ENCODE results near the gene PRSS1.
"Not testable (repeated sequence)": the region's sequence is repeated elsewhere in the genome, so short reads cannot be mapped to it uniquely, and the experiment has no call there.

Gene PRSS1

GRCh38 chr7:142774826-142775225 is 25.6 kb downstream of the PRSS1 start:
- no peak for DNase-seq

- not testable (repeated sequence) for DNase-seq
Measured at GRCh38 chr7:142775351-142776115, 26.3 kb downstream of the PRSS1 start.

- no peak for DNase-seq
Measured at GRCh38 chr7:142776206-142776844, 27.1 kb downstream of the PRSS1 start.

DNA sequence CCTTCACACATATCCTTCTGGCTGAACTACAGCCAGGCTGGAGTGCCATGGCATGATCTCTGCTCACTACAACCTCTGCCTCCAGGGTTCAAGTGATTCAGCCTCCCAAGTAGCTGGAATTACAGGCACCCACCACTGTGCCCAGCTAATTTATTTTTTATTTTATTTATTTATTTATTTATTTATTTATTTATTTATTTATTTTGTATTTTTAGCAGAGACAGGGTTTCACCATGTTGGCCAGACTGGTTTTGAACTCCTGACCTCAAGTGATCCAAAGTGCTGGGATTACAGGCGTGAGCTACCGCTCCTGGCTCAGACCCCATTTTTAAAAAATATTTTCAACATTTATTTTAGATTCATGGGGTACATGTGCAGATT is 27.6 kb downstream of the PRSS1 start:
- not testable (repeated sequence) for DNase-seq

DNA sequence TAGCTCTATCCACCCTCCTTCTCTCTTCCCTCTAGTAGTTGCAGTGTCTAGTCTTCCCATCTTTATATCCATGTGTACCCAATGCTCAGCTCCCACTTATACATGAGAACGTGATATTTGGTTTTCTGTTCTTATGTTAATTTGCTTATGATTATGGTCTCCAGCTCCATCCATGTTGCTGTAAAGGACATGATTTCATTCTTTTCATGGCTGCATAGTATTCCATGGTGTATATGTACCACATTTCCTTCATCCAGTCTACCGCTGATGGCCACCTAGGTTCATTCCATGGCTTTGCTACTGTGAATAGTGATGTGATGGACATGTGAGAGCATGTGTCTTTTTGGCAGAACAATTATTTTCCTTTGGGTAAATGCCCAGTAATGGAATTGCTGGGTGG is 28.0 kb downstream of the PRSS1 start:
- no peak for DNase-seq

DNA sequence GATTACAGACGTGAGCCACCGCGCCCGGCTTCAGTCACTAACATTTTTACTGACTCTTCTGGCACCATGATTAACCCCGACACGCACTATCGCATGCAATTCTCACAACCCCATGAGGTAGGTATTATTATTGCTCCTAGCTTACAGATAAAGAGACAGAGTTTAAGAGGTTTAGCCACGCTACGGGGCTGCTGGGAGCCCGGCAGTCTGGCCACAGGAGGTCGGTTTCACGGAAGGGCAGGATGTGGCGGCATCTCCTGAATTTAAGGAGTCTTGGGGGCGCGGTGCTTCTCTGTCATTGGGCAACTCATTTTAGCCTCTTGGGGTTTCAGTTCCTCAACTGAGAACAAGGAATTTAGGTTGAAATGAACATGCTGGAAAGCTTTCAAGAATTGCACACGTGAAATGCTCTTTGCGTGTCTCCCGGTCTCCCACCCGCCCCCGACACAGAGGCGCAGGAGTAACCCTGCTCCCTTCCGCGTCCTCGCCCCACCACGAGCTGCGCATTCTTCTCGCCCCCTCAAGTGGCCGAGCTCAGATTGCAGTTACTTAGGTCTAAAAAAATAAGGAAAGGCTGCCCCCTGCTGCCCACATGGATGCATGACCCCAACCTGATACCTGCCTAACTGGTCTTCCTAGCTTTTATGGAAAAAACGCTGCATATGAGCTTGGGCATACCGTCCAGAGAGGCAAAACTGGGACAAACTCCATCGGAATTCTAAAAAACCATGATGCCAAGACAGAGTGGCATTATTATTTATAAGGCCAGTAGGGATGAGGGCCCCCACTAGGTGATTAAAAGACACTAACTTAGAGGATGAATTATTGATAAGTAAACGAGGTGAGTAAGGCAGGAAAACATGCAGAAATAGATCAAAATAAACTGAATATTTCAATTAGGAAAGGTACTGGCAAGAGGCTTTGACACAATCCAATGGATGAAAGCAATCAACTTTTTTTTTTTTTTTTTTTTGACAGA is 33.9 kb downstream of the PRSS1 start:
- DNase-seq, result peak; percentile 58 to 84 (median 67)

DNA sequence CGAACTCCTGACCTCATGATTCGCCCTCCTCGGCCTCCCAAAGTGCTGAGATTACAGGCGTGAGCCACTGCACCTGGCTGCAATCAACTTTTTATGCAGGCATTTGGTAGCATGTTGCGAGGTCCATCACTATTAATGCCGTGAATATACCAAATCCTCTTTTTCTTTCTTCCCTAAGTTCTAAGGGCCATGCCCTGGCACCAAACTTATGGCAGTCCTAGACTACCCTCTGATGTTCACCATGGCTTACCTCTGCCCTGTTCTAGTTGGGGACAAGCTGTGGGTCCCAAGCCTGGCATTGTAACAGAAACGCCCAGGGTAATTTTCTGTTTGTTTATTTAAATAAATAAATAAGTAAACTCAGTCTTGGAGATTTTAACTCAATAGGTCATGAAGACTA is 34.8 kb downstream of the PRSS1 start:
- no peak for DNase-seq

DNA sequence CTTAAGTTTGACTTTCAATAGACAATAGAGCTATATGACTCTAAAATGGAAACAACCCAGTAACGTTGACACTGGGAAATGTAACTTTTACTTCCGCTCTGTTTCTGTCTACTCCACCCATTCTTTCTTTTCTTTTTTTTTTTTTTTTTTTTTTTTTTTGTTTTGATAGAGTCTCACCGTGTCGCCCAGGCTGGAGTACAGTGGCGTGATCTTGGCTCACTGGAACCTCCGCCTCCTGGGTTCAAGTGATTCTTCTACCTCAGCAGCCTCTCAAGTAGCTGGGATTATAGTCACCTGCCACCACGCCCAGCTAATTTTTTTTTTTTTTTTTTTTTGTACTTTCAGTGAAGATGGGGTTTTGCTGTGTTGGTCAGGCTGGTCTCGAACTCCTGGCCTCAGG is 35.4 kb downstream of the PRSS1 start:
- DNase-seq, result peak in 2 of 5 donors; percentile 24 to 64

- DNase-seq, result peak; percentile 64 to 90 (median 72)
Measured at GRCh38 chr7:142785841-142786250, 36.6 kb downstream of the PRSS1 start.

GRCh38 chr7:142787034-142787768 is 37.9 kb downstream of the PRSS1 start:
- DNase-seq, result peak in 1 of 5 donors; percentile 7

DNA sequence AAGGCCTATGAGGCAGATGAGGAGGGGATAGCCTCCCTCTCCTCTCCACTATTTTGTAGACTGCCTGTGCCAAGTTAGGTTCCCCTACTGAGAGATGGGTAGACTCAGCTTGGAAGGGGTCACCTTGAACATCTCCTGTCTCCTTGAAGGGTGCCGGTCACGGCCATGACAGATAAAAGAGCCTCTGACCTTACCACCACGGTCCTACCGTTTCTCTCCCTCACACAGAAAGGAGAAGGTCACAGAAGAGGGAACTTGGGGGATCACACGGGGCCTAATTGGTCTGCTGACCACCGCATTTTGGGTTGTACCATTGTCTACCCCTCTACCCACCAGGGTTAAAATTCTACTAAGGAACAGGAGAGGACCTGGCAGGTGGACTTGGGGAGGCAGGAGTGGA is 38.5 kb downstream of the PRSS1 start:
- no peak for DNase-seq

DNA sequence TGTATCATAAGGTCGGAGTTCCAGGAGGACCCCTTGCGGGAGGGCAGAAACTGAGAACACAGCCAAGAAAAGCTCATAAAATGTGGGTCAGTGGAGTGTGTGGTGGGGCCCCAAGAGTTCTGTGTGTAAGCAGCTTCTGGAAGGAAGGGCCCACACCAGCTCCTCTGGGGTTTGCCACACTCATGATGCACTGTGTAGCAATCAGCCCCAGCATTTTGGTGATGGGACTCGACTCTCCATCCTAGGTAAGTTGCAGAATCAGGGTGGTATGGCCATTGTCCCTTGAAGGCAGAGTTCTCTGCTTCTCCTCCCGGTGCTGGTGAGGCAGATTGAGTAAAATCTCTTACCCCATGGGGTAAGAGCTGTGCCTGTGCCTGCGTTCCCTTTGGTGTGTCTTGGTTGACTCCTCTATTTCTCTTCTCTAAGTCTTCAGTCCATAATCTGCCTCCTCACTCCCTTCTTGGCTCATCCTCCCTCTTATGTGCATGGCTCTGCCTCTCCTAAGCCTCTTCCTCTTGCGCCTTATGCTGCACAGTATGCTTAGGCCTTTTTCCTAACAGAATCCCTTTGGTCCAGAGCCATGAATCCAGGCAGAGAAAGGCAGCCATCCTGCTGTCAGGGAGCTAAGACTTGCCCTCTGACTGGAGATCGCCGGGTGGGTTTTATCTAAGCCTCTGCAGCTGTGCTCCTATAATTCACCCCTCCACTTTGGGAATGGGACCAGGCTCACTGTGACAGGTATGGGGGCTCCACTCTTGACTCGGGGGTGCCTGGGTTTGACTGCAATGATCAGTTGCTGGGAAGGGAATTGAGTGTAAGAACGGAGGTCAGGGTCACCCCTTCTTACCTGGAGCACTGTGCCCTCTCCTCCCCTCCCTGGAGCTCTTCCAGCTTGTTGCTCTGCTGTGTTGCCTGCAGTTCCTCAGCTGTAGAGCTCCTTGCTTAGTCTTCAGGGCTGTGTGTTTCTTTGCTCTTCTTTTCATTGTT is 39.3 kb downstream of the PRSS1 start:
- DNase-seq, result peak in 1 of 5 donors; percentile 28

- peak in 1 of 5 donors; percentile 33 for DNase-seq
Measured at GRCh38 chr7:142789441-142789840, 40.2 kb downstream of the PRSS1 start.

DNA sequence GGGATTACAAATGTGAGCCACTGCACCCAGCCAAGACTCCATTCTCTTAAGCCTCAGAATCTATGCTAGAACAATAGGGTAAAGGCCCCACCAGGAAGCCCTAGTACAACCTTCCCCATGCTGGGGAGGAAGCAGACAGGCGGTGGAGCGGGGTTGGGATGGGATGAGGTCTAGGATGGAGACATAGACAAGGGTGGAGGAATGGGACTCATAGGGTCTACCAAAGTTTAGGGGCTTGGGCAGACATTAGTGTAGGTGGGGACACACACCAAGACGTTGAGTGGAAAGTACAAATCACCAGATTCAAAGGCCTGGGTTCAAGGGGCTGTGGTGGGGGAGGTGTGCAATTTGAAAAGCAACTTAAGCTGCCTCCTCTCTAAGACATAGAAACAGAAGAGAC is 40.8 kb downstream of the PRSS1 start:
- DNase-seq, result peak in 1 of 5 donors; percentile 29

- peak in 1 of 5 donors; percentile 10 for DNase-seq
Measured at GRCh38 chr7:142790555-142790954, 41.3 kb downstream of the PRSS1 start.

- DNase-seq, result no peak
Measured at GRCh38 chr7:142791502-142791901, 42.2 kb downstream of the PRSS1 start.

DNA sequence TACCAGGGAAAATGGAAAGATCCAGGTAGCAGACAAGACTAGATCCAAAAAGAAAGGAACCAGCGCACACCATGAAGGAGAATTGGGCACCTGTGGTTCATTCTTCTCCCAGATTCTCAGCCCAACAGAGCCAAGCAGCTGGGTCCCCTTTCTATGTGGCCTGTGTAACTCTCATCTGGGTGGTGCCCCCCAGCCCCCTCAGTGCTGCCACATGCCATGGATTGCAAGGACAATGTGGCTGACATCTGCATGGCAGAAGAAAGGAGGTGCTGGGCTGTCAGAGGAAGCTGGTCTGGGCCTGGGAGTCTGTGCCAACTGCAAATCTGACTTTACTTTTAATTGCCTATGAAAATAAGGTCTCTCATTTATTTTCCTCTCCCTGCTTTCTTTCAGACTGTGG is 42.9 kb downstream of the PRSS1 start:
- no peak for DNase-seq

GRCh38 chr7:142792593-142792992 is 43.3 kb downstream of the PRSS1 start:
- DNase-seq, result no peak

GRCh38 chr7:142793156-142793555 is 43.9 kb downstream of the PRSS1 start:
- no peak for DNase-seq

DNA sequence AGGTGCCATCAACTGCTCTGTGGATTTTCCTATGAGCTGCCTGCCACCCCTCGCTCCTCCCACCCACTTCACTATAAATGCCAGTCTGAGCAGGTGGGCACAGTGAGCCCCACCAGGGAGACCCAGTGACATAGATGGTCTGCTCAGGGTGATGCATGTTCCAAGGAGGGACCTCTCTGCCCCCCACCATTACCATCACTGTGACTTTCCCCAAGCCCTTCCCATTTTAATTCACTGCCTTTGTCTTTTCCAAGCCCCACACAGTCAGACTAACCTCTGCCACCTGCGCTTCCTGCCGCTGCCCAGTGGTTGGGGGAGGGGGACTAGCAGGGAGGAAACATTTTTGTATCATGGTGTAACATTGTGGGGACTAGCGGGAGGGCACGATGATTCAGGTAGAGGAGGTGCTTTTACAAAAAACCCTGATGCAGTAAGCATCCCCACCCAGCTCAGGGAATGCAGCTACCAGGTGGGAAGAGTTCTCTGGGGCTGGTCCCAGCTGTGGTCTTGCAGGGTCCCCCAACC is 46.1 kb downstream of the PRSS1 start:
- peak; percentile 27 to 68 (median 45) for DNase-seq

- DNase-seq, result no peak
Measured at GRCh38 chr7:142796001-142796500, 46.8 kb downstream of the PRSS1 start.

Measured in T-helper 1 cell (primary cell).